GM23338 (cell line): ENCODE data around the gene AVPR1A.
"Not testable (repeated sequence)": the region's sequence is repeated elsewhere in the genome, so short reads cannot be mapped to it uniquely, and the experiment has no call there.

Source experiments
- EZH2 ChIP-seq: fragments of 200-600 bp; sonication (generic); IDR thresholded peaks from one replicate; pipeline ENCODE4 v1.8.0; 2017; ENCODE audit warnings: antibody characterized with exemption, mild to moderate bottlenecking, low read depth; ENCODE audit not compliant: unreplicated experiment
- TF ChIP-seq, protein P1 (sequence below): IDR thresholded peaks from one replicate; pipeline ENCODE4 v1.6.1; 2018; ENCODE audit warnings: antibody characterized with exemption; ENCODE audit not compliant: unreplicated experiment

DNA sequence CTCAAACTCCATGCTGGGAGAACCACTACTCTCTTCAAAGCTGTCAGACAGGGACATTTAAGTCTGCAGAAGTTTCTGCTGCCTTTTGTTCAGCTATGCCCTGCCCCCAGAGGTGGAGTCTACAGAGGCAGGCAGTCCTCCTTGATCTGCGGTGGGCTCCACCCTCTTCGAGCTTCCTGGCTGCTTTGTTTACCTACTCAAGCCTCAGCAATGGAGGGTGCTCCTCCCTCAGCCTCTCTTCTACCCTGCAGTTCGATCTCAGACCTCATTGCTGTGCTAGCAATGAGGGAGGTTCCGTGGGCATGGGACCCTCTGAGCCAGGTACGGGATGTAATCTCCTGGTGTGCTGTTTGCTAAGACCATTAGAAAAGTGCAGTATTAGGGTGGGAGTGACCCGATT lies 16.7 kb upstream of the AVPR1A start:
- not testable (repeated sequence) for TF ChIP-seq EZH2
- TF ChIP-seq, protein P1, sequence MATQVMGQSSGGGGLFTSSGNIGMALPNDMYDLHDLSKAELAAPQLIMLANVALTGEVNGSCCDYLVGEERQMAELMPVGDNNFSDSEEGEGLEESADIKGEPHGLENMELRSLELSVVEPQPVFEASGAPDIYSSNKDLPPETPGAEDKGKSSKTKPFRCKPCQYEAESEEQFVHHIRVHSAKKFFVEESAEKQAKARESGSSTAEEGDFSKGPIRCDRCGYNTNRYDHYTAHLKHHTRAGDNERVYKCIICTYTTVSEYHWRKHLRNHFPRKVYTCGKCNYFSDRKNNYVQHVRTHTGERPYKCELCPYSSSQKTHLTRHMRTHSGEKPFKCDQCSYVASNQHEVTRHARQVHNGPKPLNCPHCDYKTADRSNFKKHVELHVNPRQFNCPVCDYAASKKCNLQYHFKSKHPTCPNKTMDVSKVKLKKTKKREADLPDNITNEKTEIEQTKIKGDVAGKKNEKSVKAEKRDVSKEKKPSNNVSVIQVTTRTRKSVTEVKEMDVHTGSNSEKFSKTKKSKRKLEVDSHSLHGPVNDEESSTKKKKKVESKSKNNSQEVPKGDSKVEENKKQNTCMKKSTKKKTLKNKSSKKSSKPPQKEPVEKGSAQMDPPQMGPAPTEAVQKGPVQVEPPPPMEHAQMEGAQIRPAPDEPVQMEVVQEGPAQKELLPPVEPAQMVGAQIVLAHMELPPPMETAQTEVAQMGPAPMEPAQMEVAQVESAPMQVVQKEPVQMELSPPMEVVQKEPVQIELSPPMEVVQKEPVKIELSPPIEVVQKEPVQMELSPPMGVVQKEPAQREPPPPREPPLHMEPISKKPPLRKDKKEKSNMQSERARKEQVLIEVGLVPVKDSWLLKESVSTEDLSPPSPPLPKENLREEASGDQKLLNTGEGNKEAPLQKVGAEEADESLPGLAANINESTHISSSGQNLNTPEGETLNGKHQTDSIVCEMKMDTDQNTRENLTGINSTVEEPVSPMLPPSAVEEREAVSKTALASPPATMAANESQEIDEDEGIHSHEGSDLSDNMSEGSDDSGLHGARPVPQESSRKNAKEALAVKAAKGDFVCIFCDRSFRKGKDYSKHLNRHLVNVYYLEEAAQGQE = not testable (repeated sequence)
